IPS DF 6.9 (cell line): ENCODE results near the gene RANBP3.

Experiments
- DNase-seq: peaks from one replicate; pipeline ENCODE4 v3.0.0-alpha.2; 2013; ENCODE audit warnings: low read depth, low spot score
- H3K27ac ChIP-seq: one replicate; pipeline ENCODE4 v1.5.1; 2013; ENCODE audit warnings: low read length, control low read depth
- H3K27me3 ChIP-seq: 2 replicates; pipeline ENCODE4 v1.6.1; 2013; ENCODE audit warnings: mild to moderate bottlenecking, low read length; ENCODE audit not compliant: control insufficient read depth, insufficient read depth
- H3K36me3 ChIP-seq: 2 replicates; pipeline ENCODE4 v1.6.1; 2013; ENCODE audit warnings: low read length; ENCODE audit not compliant: control insufficient read depth, insufficient read depth
- H3K4me1 ChIP-seq: 2 replicates; pipeline ENCODE4 v1.6.1; 2013; ENCODE audit warnings: low read length; ENCODE audit not compliant: control insufficient read depth, insufficient read depth
- H3K4me3 ChIP-seq: 2 replicates; pipeline ENCODE4 v1.5.1; 2013; ENCODE audit warnings: mild to moderate bottlenecking, low read length
- H3K9me3 ChIP-seq: 2 replicates; pipeline ENCODE4 v1.6.1; 2013; ENCODE audit warnings: low read length, inconsistent platforms; ENCODE audit not compliant: control insufficient read depth, insufficient read depth
- WGBS: extraction: QIAGEN DNeasy Blood & Tissue Kit; methylation state at CpG from one replicate; pipeline ENCODE4 v1.1.7; 2013; ENCODE audit warnings: mixed read lengths, missing lambda C conversion rate; ENCODE audit not compliant: insufficient read length, insufficient coverage; 5-methylcytosine and 5-hydroxymethylcytosine counted together

RANBP3 gene

GRCh38 chr19:5926641-5927440 is 51.1 kb downstream of the RANBP3 start:
- H3K4me1 ChIP-seq, result no peaks in the 10 kb centered on the region
- H3K36me3 ChIP-seq, result peaks cover 51% of the 10 kb centered on the region
- H3K27me3 ChIP-seq, result no peaks in the 10 kb centered on the region
- no peak overlapping the region for H3K4me3 ChIP-seq
- DNase-seq, result no peak
- H3K27ac ChIP-seq, result no peak overlapping the region
- H3K9me3 ChIP-seq, result no peaks in the 10 kb centered on the region
- no CpG with 5 or more reads among the region's 14 CpGs for WGBS

- no CpG with 5 or more reads among the region's 18 CpGs for WGBS
- DNase-seq, result no peak
- H3K27ac ChIP-seq, result no peak overlapping the region
- H3K36me3 ChIP-seq, result peaks cover 57% of the 10 kb centered on the region
- no peak overlapping the region for H3K4me3 ChIP-seq
- H3K4me1 ChIP-seq, result no peaks in the 10 kb centered on the region
- no peaks in the 10 kb centered on the region for H3K27me3 ChIP-seq
- H3K9me3 ChIP-seq, result no peaks in the 10 kb centered on the region
Observed at GRCh38 chr19:5925830-5926427, 52.0 kb downstream of the RANBP3 start.

- H3K27ac ChIP-seq, result no peak overlapping the region
- peaks cover 58% of the 10 kb centered on the region for H3K36me3 ChIP-seq
- H3K9me3 ChIP-seq, result no peaks in the 10 kb centered on the region
- H3K4me1 ChIP-seq, result no peaks in the 10 kb centered on the region
- WGBS, result no CpG with 5 or more reads among the region's 16 CpGs
- H3K27me3 ChIP-seq, result no peaks in the 10 kb centered on the region
- DNase-seq, result no peak
- no peak overlapping the region for H3K4me3 ChIP-seq
Observed at GRCh38 chr19:5923356-5923755, 54.6 kb downstream of the RANBP3 start.

GRCh38 chr19:5922161-5922545 is 55.8 kb downstream of the RANBP3 start:
- no peaks in the 10 kb centered on the region for H3K4me1 ChIP-seq
- H3K4me3 ChIP-seq, result no peak overlapping the region
- no CpG with 5 or more reads among the region's 12 CpGs for WGBS
- H3K27ac ChIP-seq, result no peak overlapping the region
- H3K27me3 ChIP-seq, result no peaks in the 10 kb centered on the region
- H3K9me3 ChIP-seq, result no peaks in the 10 kb centered on the region
- H3K36me3 ChIP-seq, result peaks cover 62% of the 10 kb centered on the region
- DNase-seq, result no peak

GRCh38 chr19:5921516-5922160 is 56.3 kb downstream of the RANBP3 start:
- no peak overlapping the region for H3K4me3 ChIP-seq
- H3K9me3 ChIP-seq, result no peaks in the 10 kb centered on the region
- no CpG with 5 or more reads among the region's 21 CpGs for WGBS
- DNase-seq, result no peak
- no peaks in the 10 kb centered on the region for H3K4me1 ChIP-seq
- no peaks in the 10 kb centered on the region for H3K27me3 ChIP-seq
- H3K27ac ChIP-seq, result no peak overlapping the region
- peaks cover 61% of the 10 kb centered on the region for H3K36me3 ChIP-seq

- DNase-seq, result no peak
- WGBS, result no CpG with 5 or more reads among the region's 20 CpGs
- Histone ChIP-seq H3K4me3 (no peak overlapping the region), H3K27ac (no peak overlapping the region), H3K36me3 (peaks cover 45% of the 10 kb centered on the region), H3K9me3 (no peaks in the 10 kb centered on the region), H3K27me3 (no peaks in the 10 kb centered on the region), H3K4me1 (no peaks in the 10 kb centered on the region)
Observed at GRCh38 chr19:5918463-5919079, 59.4 kb downstream of the RANBP3 start.

GRCh38 chr19:5917431-5918107 is 60.4 kb downstream of the RANBP3 start:
- Histone ChIP-seq H3K27ac (no peak overlapping the region), H3K4me3 (no peak overlapping the region), H3K27me3 (no peaks in the 10 kb centered on the region), H3K36me3 (peaks cover 38% of the 10 kb centered on the region), H3K4me1 (no peaks in the 10 kb centered on the region), H3K9me3 (no peaks in the 10 kb centered on the region)
- WGBS, result no CpG with 5 or more reads among the region's 36 CpGs
- no peak for DNase-seq

GRCh38 chr19:5916181-5916708 is 61.7 kb downstream of the RANBP3 start:
- peaks cover 32% of the 10 kb centered on the region for H3K36me3 ChIP-seq
- DNase-seq, result no peak
- H3K4me3 ChIP-seq, result no peak overlapping the region
- H3K9me3 ChIP-seq, result no peaks in the 10 kb centered on the region
- no peaks in the 10 kb centered on the region for H3K4me1 ChIP-seq
- H3K27me3 ChIP-seq, result no peaks in the 10 kb centered on the region
- no peak overlapping the region for H3K27ac ChIP-seq
- WGBS, result no CpG with 5 or more reads among the region's 14 CpGs

GRCh38 chr19:5915782-5916165 is 62.2 kb downstream of the RANBP3 start:
- Histone ChIP-seq H3K27ac (no peak overlapping the region), H3K4me3 (no peak overlapping the region), H3K4me1 (no peaks in the 10 kb centered on the region), H3K36me3 (peaks cover 32% of the 10 kb centered on the region), H3K9me3 (no peaks in the 10 kb centered on the region), H3K27me3 (no peaks in the 10 kb centered on the region)
- WGBS, result no CpG with 5 or more reads among the region's 11 CpGs
- no peak for DNase-seq
